ENCODE data around the gene HABP4.

HABP4 gene

DNA sequence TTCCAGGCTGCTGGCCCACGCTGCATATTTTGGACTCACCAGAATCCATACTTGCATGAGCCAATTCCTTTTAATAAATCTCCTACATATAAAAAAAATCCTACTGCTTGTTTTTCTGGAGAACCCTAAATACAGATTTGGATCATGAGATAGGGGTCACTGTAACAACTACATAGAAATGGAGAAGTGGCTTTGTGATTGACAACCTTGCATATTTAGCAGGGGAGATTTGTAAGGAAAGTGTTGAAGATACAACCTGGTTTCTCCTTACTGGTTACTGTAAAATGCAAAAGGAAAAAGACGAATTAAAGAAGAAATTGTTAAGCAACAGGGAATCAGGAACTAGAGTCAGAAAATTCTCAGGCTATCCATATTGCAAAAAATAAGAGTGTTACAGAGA lies 74.8 kb downstream of the HABP4 start:
- no peak for DNase-seq

DNA sequence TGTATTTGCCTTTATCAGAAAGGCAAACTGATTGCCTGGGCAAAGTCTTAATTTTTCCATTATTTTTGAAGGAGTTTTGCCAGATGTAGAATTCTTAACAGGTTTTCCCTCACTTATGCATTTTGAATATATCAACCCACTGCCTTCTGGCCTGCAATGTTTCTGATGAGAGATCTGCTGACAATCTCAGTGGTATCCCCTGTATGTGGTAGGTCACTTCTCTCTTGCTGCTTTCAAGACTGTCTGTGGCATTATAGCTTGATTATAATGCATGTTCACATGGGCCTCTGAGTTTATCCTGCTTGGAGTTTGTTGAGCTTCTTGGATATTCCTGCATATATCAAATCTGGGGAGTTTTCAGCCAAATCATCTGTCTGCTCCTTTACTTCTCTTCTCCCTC lies 82.2 kb downstream of the HABP4 start:
- no peak for DNase-seq

DNA sequence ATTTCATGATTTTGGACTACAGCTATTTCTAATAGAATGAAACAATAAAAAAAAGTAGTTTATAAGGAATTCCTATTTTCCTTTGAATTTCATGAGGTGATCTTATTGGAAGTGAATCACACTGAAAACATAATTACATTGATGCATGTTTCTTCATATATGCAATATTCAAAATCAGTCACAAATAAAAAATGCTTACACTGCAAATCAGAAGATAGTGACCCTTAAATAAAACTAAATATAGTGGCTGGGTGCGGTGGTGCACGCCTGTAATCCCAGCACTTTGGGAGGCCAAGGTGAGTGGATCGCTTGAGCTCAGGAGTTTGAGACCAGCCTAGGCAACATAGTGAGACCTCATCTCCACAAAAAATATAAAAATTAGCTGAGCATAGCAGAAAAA lies 90.1 kb downstream of the HABP4 start:
- DNase-seq: no peak
